HepG2 (cell line): ENCODE results near the gene ACAP1.

Experiments
- ARID5B ChIP-seq: IDR thresholded peaks from 2 replicates; pipeline ENCODE4 v1.4.0; 2020; ENCODE audit warnings: mild to moderate bottlenecking, missing genetic modification reagents
- SP1 ChIP-seq, 2 experiments: fragments of 450-650 bp in 1 of 2; sonication (generic) in 1 of 2; formaldehyde crosslinking in 1 of 2; IDR thresholded peaks; 2 replicates each; pipeline versions ENCODE4 v1.4.0 to v1.6.1; 2016 to 2020; ENCODE audit warnings: missing genetic modification reagents in 1 of 2
- TAF1 ChIP-seq: sonication (generic); formaldehyde crosslinking; IDR thresholded peaks from 2 replicates; pipeline ENCODE4 v1.4.0; 2020; ENCODE audit warnings: missing genetic modification reagents
- ZFP62 ChIP-seq: sonication (generic); formaldehyde crosslinking; IDR thresholded peaks from 2 replicates; pipeline ENCODE4 v1.4.0; 2020; ENCODE audit warnings: missing genetic modification reagents
- TF ChIP-seq, protein P1 (sequence below), 2 experiments: fragments of 450-650 bp in 1 of 2; sonication (generic) in 1 of 2; formaldehyde crosslinking; IDR thresholded peaks; 2 replicates each; pipeline versions ENCODE4 v1.5.0 to v1.8.0; 2020 to 2022; ENCODE audit warnings: mild to moderate bottlenecking in 1 of 2, missing genetic modification reagents in 1 of 2

DNA sequence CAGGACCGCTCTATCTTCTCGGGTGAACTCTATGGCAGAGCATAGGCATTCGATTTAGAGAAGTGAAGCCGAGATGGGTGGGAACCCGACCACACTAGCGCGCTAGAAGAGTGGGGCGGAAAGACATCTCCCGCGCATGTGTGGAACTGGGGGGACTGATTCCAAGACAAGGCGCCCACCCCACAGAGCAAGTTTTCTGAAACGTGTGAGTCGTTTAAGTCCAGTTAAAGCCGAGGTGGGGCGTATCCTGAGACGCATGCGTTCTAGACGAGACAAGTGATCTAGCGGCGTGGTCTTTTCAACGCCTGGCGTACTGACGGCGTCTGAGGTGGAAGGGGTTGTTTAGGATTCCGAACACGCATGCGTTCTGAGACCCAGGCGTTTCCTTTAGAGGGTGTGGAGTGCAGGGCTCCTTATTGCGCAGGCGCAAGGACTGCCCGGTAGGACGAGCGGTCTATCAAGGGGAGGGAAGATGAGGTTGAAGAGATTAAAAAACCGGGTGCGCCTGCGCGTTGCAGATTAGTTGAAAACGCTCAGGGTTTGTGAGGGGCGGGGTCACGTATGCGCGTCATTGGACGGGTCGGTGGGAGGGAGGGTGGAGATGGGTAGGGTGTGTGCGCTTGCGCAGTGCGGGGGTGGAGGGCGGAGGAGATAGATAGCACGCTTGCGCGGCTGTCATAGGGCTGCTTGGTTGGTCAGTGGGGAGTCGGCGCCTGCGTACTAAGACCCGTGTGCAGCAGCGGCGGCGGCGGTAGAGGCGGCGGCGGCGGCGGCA is 29.2 kb upstream of the ACAP1 start, which contains the start of gene EIF5A:
- TF ChIP-seq SP1 (IDR thresholded peaks at IDR 0.05), result no peak
- TF ChIP-seq SP1 (CRISPR knock-in tag; IDR thresholded peaks at IDR 0.05), result no peak
- TF ChIP-seq ZFP62 (CRISPR knock-in tag), result no peak
- TF ChIP-seq ARID5B (CRISPR knock-in tag), result 0 out of 2 replicates have a peak, but pooled peaks have one; percentile 5
- TF ChIP-seq, protein P1, sequence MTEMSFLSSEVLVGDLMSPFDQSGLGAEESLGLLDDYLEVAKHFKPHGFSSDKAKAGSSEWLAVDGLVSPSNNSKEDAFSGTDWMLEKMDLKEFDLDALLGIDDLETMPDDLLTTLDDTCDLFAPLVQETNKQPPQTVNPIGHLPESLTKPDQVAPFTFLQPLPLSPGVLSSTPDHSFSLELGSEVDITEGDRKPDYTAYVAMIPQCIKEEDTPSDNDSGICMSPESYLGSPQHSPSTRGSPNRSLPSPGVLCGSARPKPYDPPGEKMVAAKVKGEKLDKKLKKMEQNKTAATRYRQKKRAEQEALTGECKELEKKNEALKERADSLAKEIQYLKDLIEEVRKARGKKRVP (CRISPR knock-in tag; IDR thresholded peaks at IDR 0.05), result no peak
- TF ChIP-seq TAF1 (CRISPR knock-in tag), result peak; percentile 78
